GM23248 (cell line): ENCODE measurements around the gene C16orf78.

ENCODE experiments used
- EZH2 ChIP-seq: fragments of 200-600 bp; sonication (generic); IDR thresholded peaks from 2 replicates; pipeline ENCODE4 v1.6.1; 2018; ENCODE audit warnings: antibody characterized with exemption, mild to moderate bottlenecking; ENCODE audit not compliant: insufficient read depth, poor library complexity, severe bottlenecking
- EZH2phosphoT487 ChIP-seq: fragments of 200-600 bp; sonication (generic); IDR thresholded peaks from 2 replicates; pipeline ENCODE4 v1.6.1; 2018; ENCODE audit warnings: antibody characterized with exemption, moderate library complexity, mild to moderate bottlenecking, low read depth; ENCODE audit not compliant: insufficient read depth

- TF ChIP-seq EZH2 (no peak), EZH2phosphoT487 (no peak)
These were observed 66.8 kb downstream of the C16orf78 start for GRCh38 chr16:49440156-49441065.
